Hematopoietic multipotent progenitor cell treated with erythropoietin and hydrocortisone succinate and interleukin-3 and kit ligand, for 17 days (in vitro differentiated cells): ENCODE results near the gene DDB1.

Source experiments
- DNase-seq: peaks from one replicate; pipeline ENCODE4 v3.0.0-alpha.2; 2015; ENCODE audit warnings: low spot score

The DDB1 gene

GRCh38 chr11:61354208-61354607 is 21.3 kb upstream of the DDB1 start:
- no peak for DNase-seq

- DNase-seq: peak; percentile 32
These were observed 20.5 kb upstream of the DDB1 start for GRCh38 chr11:61353131-61354067.

GRCh38 chr11:61352038-61352437 is 19.1 kb upstream of the DDB1 start:
- no peak for DNase-seq

GRCh38 chr11:61350803-61351202 is 17.9 kb upstream of the DDB1 start:
- no peak for DNase-seq

GRCh38 chr11:61350336-61350735 is 17.4 kb upstream of the DDB1 start:
- no peak for DNase-seq

- no peak for DNase-seq
These were observed 17.0 kb upstream of the DDB1 start for GRCh38 chr11:61349916-61350315.

- no peak for DNase-seq
These were observed 16.4 kb upstream of the DDB1 start for GRCh38 chr11:61349189-61349751.

GRCh38 chr11:61347916-61348461 is 15.1 kb upstream of the DDB1 start:
- no peak for DNase-seq

GRCh38 chr11:61345954-61346843 is 13.3 kb upstream of the DDB1 start:
- peak; percentile 80 for DNase-seq

- DNase-seq: no peak
These were observed 12.3 kb upstream of the DDB1 start for GRCh38 chr11:61345170-61345610.

- DNase-seq: no peak
These were observed 11.2 kb upstream of the DDB1 start for GRCh38 chr11:61343792-61344745.

- DNase-seq: no peak
These were observed 9.4 kb upstream of the DDB1 start for GRCh38 chr11:61342207-61342803.

- DNase-seq: no peak
These were observed 8.8 kb upstream of the DDB1 start for GRCh38 chr11:61341706-61342105.

GRCh38 chr11:61340979-61341378 is 8.1 kb upstream of the DDB1 start:
- DNase-seq: no peak

- no peak for DNase-seq
These were observed 6.6 kb upstream of the DDB1 start for GRCh38 chr11:61339490-61339878.

GRCh38 chr11:61338783-61339489 is 6.0 kb upstream of the DDB1 start:
- DNase-seq: no peak

GRCh38 chr11:61337706-61338470 is 5.0 kb upstream of the DDB1 start:
- no peak for DNase-seq

- peak; percentile 89 for DNase-seq
These were observed 3.4 kb upstream of the DDB1 start for GRCh38 chr11:61336171-61336935.
